ENCODE results near the gene CLASP1. TPM values are rescaled to one million over a fixed set of nuclear protein-coding genes. Genes with fewer than 3 reads are reported as not detected.
"Not testable (repeated sequence)": the region's sequence is repeated elsewhere in the genome, so short reads cannot be mapped to it uniquely, and the experiment has no call there.

Gene CLASP1
- total RNA-seq, 1 experiment from 2014 or later = 81.9 TPM

GRCh38 chr2:121613152-121613551 is 36.1 kb downstream of the CLASP1 start:
- peaks cover 8% of the 10 kb centered on the region for H3K36me3 Mint-ChIP-seq (ENCODE audit: insufficient read depth, unreplicated experiment)
- CTCF ChIA-PET = no interaction called here

GRCh38 chr2:121611730-121612705 is 37.2 kb downstream of the CLASP1 start:
- no TSS peak for BruUV-seq (replicated peaks)
- CTCF ChIA-PET = interaction anchor here (0.8 kb wide), 1 partner anchor 13 kb away, joined by 4 read pairs; no protein-coding TSS in a partner anchor
- H3K4me1 Mint-ChIP-seq (ENCODE audit: insufficient read depth, unreplicated experiment) = no peaks in the 10 kb centered on the region
- intact Hi-C loops (cut with micrococcal nuclease) = no loop called here
- POLR2A ChIA-PET = interaction anchor here (0.8 to 0.9 kb wide), 2 partner anchors 16 kb away, joined by 3 to 4 read pairs; no protein-coding TSS in a partner anchor
- H3K27ac Mint-ChIP-seq (ENCODE audit: low read depth, unreplicated experiment) = no peak overlapping the region
- H3K4me3 Mint-ChIP-seq (ENCODE audit: unreplicated experiment) = no peak overlapping the region
- peaks cover 10% of the 10 kb centered on the region for H3K36me3 Mint-ChIP-seq (ENCODE audit: insufficient read depth, unreplicated experiment)
- no peaks in the 10 kb centered on the region for H3K27me3 Mint-ChIP-seq (ENCODE audit: insufficient read depth, unreplicated experiment)
- no peaks in the 10 kb centered on the region for H3K9me3 Mint-ChIP-seq (ENCODE audit: unreplicated experiment)
- DNase-seq (ENCODE audit: unreplicated experiment) = no peak
- TF ChIP-seq CTCF (IDR thresholded peaks at IDR 0.05; ENCODE audit: unreplicated experiment) = no peak

More at GRCh38 chr2:121613152-121613551, 36.1 kb downstream of the CLASP1 start:
- no peak overlapping the region for H3K4me3 Mint-ChIP-seq (ENCODE audit: unreplicated experiment)
- intact Hi-C loops (cut with micrococcal nuclease) = no loop called here
- TF ChIP-seq CTCF (IDR thresholded peaks at IDR 0.05; ENCODE audit: unreplicated experiment) = no peak
- H3K27ac Mint-ChIP-seq (ENCODE audit: low read depth, unreplicated experiment) = no peak overlapping the region
- POLR2A ChIA-PET = interaction anchor here (0.6 to 1.1 kb wide), 2 partner anchors 10 to 36 kb away, joined by 3 read pairs; partner anchors contain the start of gene CLASP1
- BruUV-seq (replicated peaks) = no TSS peak
- H3K4me1 Mint-ChIP-seq (ENCODE audit: insufficient read depth, unreplicated experiment) = no peaks in the 10 kb centered on the region
- H3K27me3 Mint-ChIP-seq (ENCODE audit: insufficient read depth, unreplicated experiment) = no peaks in the 10 kb centered on the region
- no peaks in the 10 kb centered on the region for H3K9me3 Mint-ChIP-seq (ENCODE audit: unreplicated experiment)
- DNase-seq (ENCODE audit: unreplicated experiment) = no peak

- BruUV-seq (replicated peaks); intact Hi-C loops (cut with micrococcal nuclease); H3K4me1 Mint-ChIP-seq (ENCODE audit: insufficient read depth, unreplicated experiment); H3K27me3 Mint-ChIP-seq (ENCODE audit: insufficient read depth, unreplicated experiment); H3K27ac Mint-ChIP-seq (ENCODE audit: low read depth, unreplicated experiment); H3K9me3 Mint-ChIP-seq (ENCODE audit: unreplicated experiment); DNase-seq (ENCODE audit: unreplicated experiment); CTCF ChIA-PET; H3K4me3 Mint-ChIP-seq (ENCODE audit: unreplicated experiment): not testable (repeated sequence)
- POLR2A ChIA-PET = interaction anchor here (1.3 kb wide), 1 partner anchor 7 kb away, joined by 4 read pairs; no protein-coding TSS in a partner anchor
- H3K36me3 Mint-ChIP-seq (ENCODE audit: insufficient read depth, unreplicated experiment) = peaks cover 14% of the 10 kb centered on the region
These were observed 38.1 kb downstream of the CLASP1 start for GRCh38 chr2:121611048-121611649.

- H3K4me1 Mint-ChIP-seq (ENCODE audit: insufficient read depth, unreplicated experiment); intact Hi-C loops (cut with micrococcal nuclease); CTCF ChIA-PET; H3K9me3 Mint-ChIP-seq (ENCODE audit: unreplicated experiment); H3K4me3 Mint-ChIP-seq (ENCODE audit: unreplicated experiment); H3K27ac Mint-ChIP-seq (ENCODE audit: low read depth, unreplicated experiment); DNase-seq (ENCODE audit: unreplicated experiment); BruUV-seq (replicated peaks); H3K27me3 Mint-ChIP-seq (ENCODE audit: insufficient read depth, unreplicated experiment): not testable (repeated sequence)
- H3K36me3 Mint-ChIP-seq (ENCODE audit: insufficient read depth, unreplicated experiment) = peaks cover 14% of the 10 kb centered on the region
- POLR2A ChIA-PET = interaction anchor here (0.5 to 1.3 kb wide), 4 partner anchors 8 to 102 kb away, joined by 3 to 4 read pairs (median 4); no protein-coding TSS in a partner anchor
These were observed 38.8 kb downstream of the CLASP1 start for GRCh38 chr2:121610487-121610874.

GRCh38 chr2:121608967-121609366 is 40.3 kb downstream of the CLASP1 start:
- Mint-ChIP-seq H3K36me3 (ENCODE audit: insufficient read depth, unreplicated experiment) (peaks cover 13% of the 10 kb centered on the region), H3K27ac (ENCODE audit: low read depth, unreplicated experiment) (no peak overlapping the region), H3K27me3 (ENCODE audit: insufficient read depth, unreplicated experiment) (no peaks in the 10 kb centered on the region), H3K4me1 (ENCODE audit: insufficient read depth, unreplicated experiment) (no peaks in the 10 kb centered on the region), H3K9me3 (ENCODE audit: unreplicated experiment) (no peaks in the 10 kb centered on the region), H3K4me3 (ENCODE audit: unreplicated experiment) (no peak overlapping the region)
- no peak for TF ChIP-seq CTCF (IDR thresholded peaks at IDR 0.05; ENCODE audit: unreplicated experiment)
- intact Hi-C loops (cut with micrococcal nuclease) = no loop called here
- no TSS peak for BruUV-seq (replicated peaks)
- no peak for DNase-seq (ENCODE audit: unreplicated experiment)
- POLR2A ChIA-PET = no interaction called here
- CTCF ChIA-PET = interaction anchor here (1.0 kb wide), 1 partner anchor 12 kb away, joined by 3 read pairs; no protein-coding TSS in a partner anchor

Measured in MCF 10A (cell line).